Amygdala (tissue), 56 donors: Measurements from ENCODE around the gene RAC3.
A peak's percentile ranks its signal among the peaks of the same experiment; 100 is the strongest.

ENCODE experiments used
- DNase-seq, 56 donors: peaks; one replicate each; lab custom pipeline; 2025; lab: John Stamatoyannopoulos, UW

Gene RAC3

GRCh38 chr17:81998691-81999438 is 32.6 kb upstream of the RAC3 start:
- no peak for DNase-seq

- no peak for DNase-seq
Measured at GRCh38 chr17:81999587-81999975, 31.9 kb upstream of the RAC3 start.

GRCh38 chr17:81999976-82000802 is 31.3 kb upstream of the RAC3 start:
- no peak for DNase-seq

GRCh38 chr17:82000803-82001570 is 30.5 kb upstream of the RAC3 start:
- DNase-seq: no peak

GRCh38 chr17:82001571-82002056 is 29.9 kb upstream of the RAC3 start:
- DNase-seq: no peak

- peak in 1 of 56 donors; percentile 24 for DNase-seq
Measured at GRCh38 chr17:82003411-82004381, 27.8 kb upstream of the RAC3 start.

- no peak for DNase-seq
Measured at GRCh38 chr17:82004517-82005455, 26.7 kb upstream of the RAC3 start.

- DNase-seq: no peak
Measured at GRCh38 chr17:82005701-82006348, 25.7 kb upstream of the RAC3 start.

GRCh38 chr17:82006468-82007227 is 24.8 kb upstream of the RAC3 start:
- DNase-seq: peak in 30 of 56 donors; percentile 7 to 67 (median 40)

- DNase-seq: no peak
Measured at GRCh38 chr17:82007228-82007494, 24.3 kb upstream of the RAC3 start.

GRCh38 chr17:82007495-82008257 is 23.8 kb upstream of the RAC3 start:
- peak in 3 of 56 donors; percentile 11 to 47 (median 26) for DNase-seq

GRCh38 chr17:82008258-82008940 is 23.1 kb upstream of the RAC3 start:
- no peak for DNase-seq

- peak in 3 of 56 donors; percentile 11 to 25 (median 23) for DNase-seq
Measured at GRCh38 chr17:82008941-82009405, 22.5 kb upstream of the RAC3 start.

- DNase-seq: no peak
Measured at GRCh38 chr17:82009413-82009812, 22.1 kb upstream of the RAC3 start.

GRCh38 chr17:82010575-82011525 is 20.6 kb upstream of the RAC3 start:
- no peak for DNase-seq
